GM21423 (cell line): ENCODE measurements around the gene INSRR.

Experiments used
- ATAC-seq: cut with Tn5 transposase; IDR thresholded peaks from one replicate; pipeline ENCODE4 v1.9.1; 2021; ENCODE audit warnings: mild to moderate bottlenecking, moderate library complexity; ENCODE audit not compliant: unreplicated experiment

Gene INSRR

GRCh38 chr1:156808186-156809030 lies 50.5 kb downstream of the INSRR start:
- no peak for ATAC-seq

- ATAC-seq: no peak
These were observed 51.3 kb downstream of the INSRR start for GRCh38 chr1:156807627-156808026.

- ATAC-seq: no peak
These were observed 52.1 kb downstream of the INSRR start for GRCh38 chr1:156806512-156807440.

GRCh38 chr1:156805766-156806511 lies 53.0 kb downstream of the INSRR start:
- ATAC-seq: no peak

- ATAC-seq: no peak
These were observed 54.2 kb downstream of the INSRR start for GRCh38 chr1:156804572-156805243.

- no peak for ATAC-seq
These were observed 54.9 kb downstream of the INSRR start for GRCh38 chr1:156804026-156804425.

- no peak for ATAC-seq
These were observed 55.6 kb downstream of the INSRR start for GRCh38 chr1:156803086-156803851.

- ATAC-seq: no peak
These were observed 56.4 kb downstream of the INSRR start for GRCh38 chr1:156802421-156802935.

GRCh38 chr1:156801409-156802121 lies 57.4 kb downstream of the INSRR start:
- no peak for ATAC-seq

GRCh38 chr1:156797212-156797871 lies 61.6 kb downstream of the INSRR start:
- ATAC-seq: no peak

- no peak for ATAC-seq
These were observed 62.4 kb downstream of the INSRR start for GRCh38 chr1:156796340-156797097.

- no peak for ATAC-seq
These were observed 63.1 kb downstream of the INSRR start for GRCh38 chr1:156795787-156796186.

GRCh38 chr1:156795374-156795733 lies 63.6 kb downstream of the INSRR start:
- no peak for ATAC-seq

- ATAC-seq: no peak
These were observed 64.2 kb downstream of the INSRR start for GRCh38 chr1:156794506-156795373.
